ENCODE data around the gene GLP1R. TPM values are rescaled to one million over a fixed set of nuclear protein-coding genes. Genes with fewer than 3 reads are reported as not detected.

Gene GLP1R
- total and polyA plus RNA-seq, 2 of the 13 experiments (the other 11 are each of a cell fraction or from before 2014, with no cell fraction given), result not detected

DNA sequence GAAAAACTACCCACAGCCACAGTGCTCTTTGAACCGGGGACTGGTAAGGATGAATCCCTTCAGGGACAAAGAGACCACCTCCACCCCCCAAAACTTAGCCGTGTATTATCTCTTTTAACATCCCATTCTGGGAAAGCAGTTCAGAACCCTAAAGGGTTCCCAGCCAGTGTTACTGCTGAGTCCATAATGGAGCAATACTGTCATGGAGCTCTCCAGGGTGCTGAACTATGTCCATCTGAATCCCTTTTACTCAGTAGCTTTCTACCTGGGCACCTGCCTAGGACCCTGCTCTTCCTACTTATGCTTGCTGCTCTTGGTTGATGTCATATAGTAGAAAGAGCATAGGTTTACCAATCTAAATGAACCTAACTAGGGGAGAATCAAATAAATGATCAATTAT is 88.7 kb downstream of the GLP1R start (continued):
- TF ChIP-seq, protein P1, sequence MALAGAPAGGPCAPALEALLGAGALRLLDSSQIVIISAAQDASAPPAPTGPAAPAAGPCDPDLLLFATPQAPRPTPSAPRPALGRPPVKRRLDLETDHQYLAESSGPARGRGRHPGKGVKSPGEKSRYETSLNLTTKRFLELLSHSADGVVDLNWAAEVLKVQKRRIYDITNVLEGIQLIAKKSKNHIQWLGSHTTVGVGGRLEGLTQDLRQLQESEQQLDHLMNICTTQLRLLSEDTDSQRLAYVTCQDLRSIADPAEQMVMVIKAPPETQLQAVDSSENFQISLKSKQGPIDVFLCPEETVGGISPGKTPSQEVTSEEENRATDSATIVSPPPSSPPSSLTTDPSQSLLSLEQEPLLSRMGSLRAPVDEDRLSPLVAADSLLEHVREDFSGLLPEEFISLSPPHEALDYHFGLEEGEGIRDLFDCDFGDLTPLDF (CRISPR knock-in tag; IDR thresholded peaks at IDR 0.05), result no peak
- TF ChIP-seq MYPOP (CRISPR knock-in tag; IDR thresholded peaks at IDR 0.05), result no peak
- TF ChIP-seq ZNF30 (CRISPR knock-in tag; IDR thresholded peaks at IDR 0.05), result no peak
- TF ChIP-seq GZF1 (CRISPR knock-in tag; IDR thresholded peaks at IDR 0.05), result no peak
- no peak for TF ChIP-seq ZEB1 (IDR thresholded peaks at IDR 0.05; ENCODE audit: insufficient replicate concordance, low read depth)
- no peak for TF ChIP-seq TCF7L2 (IDR thresholded peaks at IDR 0.05; ENCODE audit: low read depth, low read length)
- no peak for TF ChIP-seq TBX3 (IDR thresholded peaks at IDR 0.05; ENCODE audit: borderline replicate concordance)
- no peak for TF ChIP-seq NCOA5 (CRISPR knock-in tag; IDR thresholded peaks at IDR 0.05)
- no peak for TF ChIP-seq KDM6A (CRISPR knock-in tag; IDR thresholded peaks at IDR 0.05; ENCODE audit: low read depth)
- no peak for TF ChIP-seq SIN3B (IDR thresholded peaks at IDR 0.05; ENCODE audit: low read length)
- no peak for TF ChIP-seq ZIK1 (CRISPR knock-in tag; IDR thresholded peaks at IDR 0.05; ENCODE audit: borderline replicate concordance, low read depth)
- TF ChIP-seq, protein P2, sequence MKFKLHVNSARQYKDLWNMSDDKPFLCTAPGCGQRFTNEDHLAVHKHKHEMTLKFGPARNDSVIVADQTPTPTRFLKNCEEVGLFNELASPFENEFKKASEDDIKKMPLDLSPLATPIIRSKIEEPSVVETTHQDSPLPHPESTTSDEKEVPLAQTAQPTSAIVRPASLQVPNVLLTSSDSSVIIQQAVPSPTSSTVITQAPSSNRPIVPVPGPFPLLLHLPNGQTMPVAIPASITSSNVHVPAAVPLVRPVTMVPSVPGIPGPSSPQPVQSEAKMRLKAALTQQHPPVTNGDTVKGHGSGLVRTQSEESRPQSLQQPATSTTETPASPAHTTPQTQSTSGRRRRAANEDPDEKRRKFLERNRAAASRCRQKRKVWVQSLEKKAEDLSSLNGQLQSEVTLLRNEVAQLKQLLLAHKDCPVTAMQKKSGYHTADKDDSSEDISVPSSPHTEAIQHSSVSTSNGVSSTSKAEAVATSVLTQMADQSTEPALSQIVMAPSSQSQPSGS (CRISPR knock-in tag; IDR thresholded peaks at IDR 0.05), result 0 out of 2 replicates have a peak, but pooled peaks have one; percentile 49
- TF ChIP-seq ZNF329 (CRISPR knock-in tag; IDR thresholded peaks at IDR 0.05; ENCODE audit: low read depth), result no peak
- TF ChIP-seq ZGPAT (CRISPR knock-in tag; IDR thresholded peaks at IDR 0.05), result no peak
- TF ChIP-seq NFAT5 (CRISPR knock-in tag; IDR thresholded peaks at IDR 0.05), result no peak
- TF ChIP-seq SP5 (CRISPR knock-in tag; IDR thresholded peaks at IDR 0.05; ENCODE audit: borderline replicate concordance, low read depth), result no peak
- TF ChIP-seq NCOA2 (CRISPR knock-in tag; IDR thresholded peaks at IDR 0.05), result peak; percentile 44; the same call in 1 of the 2 replicates
- TF ChIP-seq ZKSCAN5 (CRISPR knock-in tag; IDR thresholded peaks at IDR 0.05), result no peak
- no peak for TF ChIP-seq SMARCE1 (IDR thresholded peaks at IDR 0.05; ENCODE audit: borderline replicate concordance)
